Calu3 (cell line): ENCODE measurements around the gene NMNAT3. TPM values are rescaled to one million over a fixed set of nuclear protein-coding genes. Genes with fewer than 3 reads are reported as not detected.

ENCODE experiments used
- BruUV-seq: library from RNA; stranded (reverse); fragments of 400-500 nt; replicated peaks from 2 replicates; lab custom pipeline; 2021; lab: Mats Ljungman, UMichigan
- CTCF ChIA-PET: fragments of 300-600 bp; sonication (Branson Sonifier 250); formaldehyde crosslinking; loops from one replicate; lab custom pipeline; 2022; ENCODE audit warnings: antibody characterized with exemption; lab: Charles Lee
- DNase-seq: peaks from one replicate; pipeline ENCODE4 v3.0.0; 2022
- H3K27ac Mint-ChIP-seq: one replicate; pipeline ENCODE4 v1.8.0; 2022; ENCODE audit warnings: mixed read lengths; ENCODE audit not compliant: unreplicated experiment
- H3K27me3 Mint-ChIP-seq: one replicate; pipeline ENCODE4 v1.8.0; 2022; ENCODE audit warnings: mixed read lengths; ENCODE audit not compliant: unreplicated experiment
- H3K36me3 Mint-ChIP-seq: one replicate; pipeline ENCODE4 v1.8.0; 2022; ENCODE audit warnings: mild to moderate bottlenecking, moderate library complexity, mixed read lengths; ENCODE audit not compliant: insufficient read depth, unreplicated experiment
- H3K4me1 Mint-ChIP-seq: one replicate; pipeline ENCODE4 v1.8.0; 2022; ENCODE audit warnings: mild to moderate bottlenecking, low read depth, mixed read lengths; ENCODE audit not compliant: unreplicated experiment
- H3K4me3 Mint-ChIP-seq: one replicate; pipeline ENCODE4 v1.8.0; 2022; ENCODE audit warnings: mild to moderate bottlenecking, low read depth, moderate library complexity, mixed read lengths; ENCODE audit not compliant: unreplicated experiment
- H3K9me3 Mint-ChIP-seq: one replicate; pipeline ENCODE4 v1.8.0; 2022; ENCODE audit warnings: low read depth, mixed read lengths; ENCODE audit not compliant: unreplicated experiment
- intact Hi-C: fragments of 100-400 bp; cut with micrococcal nuclease; formaldehyde crosslinking; loops from one replicate; pipeline ENCODE4 v1.10.0; 2022; ENCODE audit not compliant: unreplicated experiment
- total RNA-seq: library from RNA; stranded (reverse); gene quantifications from 2 replicates; pipeline ENCODE4 v1.2.3, GENCODE V29; 2022
- TF ChIP-seq, protein P1 (sequence below): fragments of 200-600 bp; IDR thresholded peaks from one replicate; pipeline ENCODE4 v1.8.0; 2022; ENCODE audit warnings: antibody characterized with exemption; ENCODE audit not compliant: unreplicated experiment

The NMNAT3 gene
- total RNA-seq, 1 experiment from 2014 or later = 7.2 TPM

DNA sequence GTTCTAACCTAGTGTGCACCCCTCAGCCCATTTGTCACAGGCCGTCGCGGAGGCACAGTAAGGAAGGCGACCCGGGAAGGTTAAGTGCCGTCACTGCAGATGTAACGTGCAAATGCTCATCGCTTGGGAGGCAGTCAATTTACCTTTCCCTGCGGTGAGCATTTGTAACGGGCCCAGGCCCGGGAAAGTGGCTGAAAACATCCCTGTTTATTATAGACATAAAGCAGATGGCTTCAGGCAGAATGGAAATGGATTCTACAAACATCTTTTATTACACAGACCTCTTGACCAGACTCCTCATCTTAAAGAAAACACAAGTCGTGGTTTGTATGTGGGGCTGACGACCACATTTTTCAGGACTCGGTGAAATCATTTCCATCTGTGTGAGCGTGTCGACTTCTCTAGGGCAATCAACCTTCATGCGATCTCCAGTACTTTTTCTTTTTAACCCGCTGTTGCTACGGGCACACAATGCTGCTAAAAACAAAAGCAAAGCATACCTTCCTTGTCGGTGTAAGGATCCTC, 43.6 kb downstream of the NMNAT3 start:
- no peak for DNase-seq
- H3K4me3 Mint-ChIP-seq = no peak overlapping the region
- intact Hi-C loops = no loop called here
- H3K36me3 Mint-ChIP-seq = no peaks in the 10 kb centered on the region
- TF ChIP-seq, protein P1, sequence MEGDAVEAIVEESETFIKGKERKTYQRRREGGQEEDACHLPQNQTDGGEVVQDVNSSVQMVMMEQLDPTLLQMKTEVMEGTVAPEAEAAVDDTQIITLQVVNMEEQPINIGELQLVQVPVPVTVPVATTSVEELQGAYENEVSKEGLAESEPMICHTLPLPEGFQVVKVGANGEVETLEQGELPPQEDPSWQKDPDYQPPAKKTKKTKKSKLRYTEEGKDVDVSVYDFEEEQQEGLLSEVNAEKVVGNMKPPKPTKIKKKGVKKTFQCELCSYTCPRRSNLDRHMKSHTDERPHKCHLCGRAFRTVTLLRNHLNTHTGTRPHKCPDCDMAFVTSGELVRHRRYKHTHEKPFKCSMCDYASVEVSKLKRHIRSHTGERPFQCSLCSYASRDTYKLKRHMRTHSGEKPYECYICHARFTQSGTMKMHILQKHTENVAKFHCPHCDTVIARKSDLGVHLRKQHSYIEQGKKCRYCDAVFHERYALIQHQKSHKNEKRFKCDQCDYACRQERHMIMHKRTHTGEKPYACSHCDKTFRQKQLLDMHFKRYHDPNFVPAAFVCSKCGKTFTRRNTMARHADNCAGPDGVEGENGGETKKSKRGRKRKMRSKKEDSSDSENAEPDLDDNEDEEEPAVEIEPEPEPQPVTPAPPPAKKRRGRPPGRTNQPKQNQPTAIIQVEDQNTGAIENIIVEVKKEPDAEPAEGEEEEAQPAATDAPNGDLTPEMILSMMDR = no peak
- no peaks in the 10 kb centered on the region for H3K9me3 Mint-ChIP-seq
- CTCF ChIA-PET = no interaction called here
- no peaks in the 10 kb centered on the region for H3K4me1 Mint-ChIP-seq
- no peaks in the 10 kb centered on the region for H3K27me3 Mint-ChIP-seq
- no peak overlapping the region for H3K27ac Mint-ChIP-seq
- BruUV-seq = no TSS peak

DNA sequence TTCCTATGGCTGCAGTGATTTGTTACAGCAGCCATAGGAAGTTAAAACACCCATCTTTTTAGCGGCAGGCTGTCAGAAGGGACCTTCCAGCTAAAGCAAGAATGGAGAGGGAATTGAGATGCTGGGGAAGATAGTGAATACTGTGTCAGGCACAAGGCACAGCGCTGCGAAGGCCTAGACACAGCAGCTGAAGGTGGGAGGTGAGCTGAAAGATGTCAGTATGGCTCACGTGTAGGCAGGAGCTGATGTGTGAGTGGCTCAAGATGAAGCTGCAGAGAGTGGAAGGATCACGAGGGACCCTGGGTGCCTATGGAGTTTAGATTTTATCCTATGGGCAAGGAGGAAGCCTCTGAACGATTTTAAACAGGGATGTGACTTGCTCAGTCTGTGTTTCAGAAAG, 44.3 kb downstream of the NMNAT3 start:
- no peaks in the 10 kb centered on the region for H3K36me3 Mint-ChIP-seq
- CTCF ChIA-PET = no interaction called here
- TF ChIP-seq, protein P1 = no peak
- intact Hi-C loops = no loop called here
- no peaks in the 10 kb centered on the region for H3K9me3 Mint-ChIP-seq
- H3K27ac Mint-ChIP-seq = no peak overlapping the region
- DNase-seq = no peak
- no peaks in the 10 kb centered on the region for H3K27me3 Mint-ChIP-seq
- H3K4me3 Mint-ChIP-seq = no peak overlapping the region
- BruUV-seq = no TSS peak
- H3K4me1 Mint-ChIP-seq = no peaks in the 10 kb centered on the region

DNA sequence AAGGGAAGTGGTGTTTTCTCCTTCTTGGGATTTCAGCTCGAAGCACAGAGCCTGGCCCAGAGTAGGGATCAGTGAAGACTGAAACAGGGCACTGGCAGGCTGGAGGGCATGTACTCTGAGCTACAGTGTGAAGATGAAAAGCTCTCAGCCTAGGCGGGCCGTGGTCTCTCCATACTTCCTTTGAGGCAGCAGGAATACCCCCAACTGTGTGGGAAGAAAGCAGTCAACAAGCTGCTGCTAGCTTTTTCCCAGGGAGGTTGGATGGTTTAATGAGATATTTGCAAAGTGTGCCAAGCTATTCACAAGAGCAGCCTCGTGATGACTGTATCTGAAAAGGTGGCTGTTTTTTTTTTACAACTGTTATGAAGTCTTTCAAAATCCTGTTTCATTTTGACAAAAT, 47.2 kb downstream of the NMNAT3 start:
- no peaks in the 10 kb centered on the region for H3K27me3 Mint-ChIP-seq
- no peaks in the 10 kb centered on the region for H3K36me3 Mint-ChIP-seq
- H3K4me3 Mint-ChIP-seq = no peak overlapping the region
- no peaks in the 10 kb centered on the region for H3K9me3 Mint-ChIP-seq
- no peak for DNase-seq
- no peaks in the 10 kb centered on the region for H3K4me1 Mint-ChIP-seq
- intact Hi-C loops = no loop called here
- CTCF ChIA-PET = interaction anchor here (0.7 kb wide), 1 partner anchor 40 kb away, joined by 3 read pairs; no protein-coding TSS in a partner anchor
- H3K27ac Mint-ChIP-seq = no peak overlapping the region
- TF ChIP-seq, protein P1 = no peak
- BruUV-seq = no TSS peak

DNA sequence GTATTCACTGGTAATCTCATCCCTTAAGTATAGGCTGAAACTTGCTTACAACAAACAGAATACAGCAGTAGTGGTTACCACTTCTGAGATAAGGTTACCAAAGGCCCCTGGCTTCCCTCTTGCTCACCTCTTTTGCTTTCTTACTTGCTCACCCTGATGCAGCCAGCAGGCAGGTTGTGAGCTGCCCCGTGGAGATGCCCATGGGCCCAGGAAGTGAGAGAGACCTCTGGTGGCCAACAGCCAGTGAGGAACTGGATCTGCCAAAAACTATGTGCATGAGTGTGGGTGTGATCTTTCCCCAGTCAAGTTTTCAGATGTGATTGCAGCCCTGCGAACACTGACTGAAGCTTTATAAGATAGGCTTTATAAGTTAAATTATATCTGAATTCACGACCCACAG, 48.7 kb downstream of the NMNAT3 start:
- no peaks in the 10 kb centered on the region for H3K36me3 Mint-ChIP-seq
- peak; percentile 72 for DNase-seq
- H3K4me3 Mint-ChIP-seq = no peak overlapping the region
- TF ChIP-seq, protein P1 = peak; percentile 13
- H3K9me3 Mint-ChIP-seq = no peaks in the 10 kb centered on the region
- intact Hi-C loops = loop anchor here (1.0 kb wide), 1 partner anchor 202 kb away; no protein-coding TSS in a partner anchor
- CTCF ChIA-PET = interaction anchor here (0.9 to 1.0 kb wide), 4 partner anchors 12 to 201 kb away, joined by 3 to 6 read pairs (median 4); partner anchors contain the start of gene NMNAT3
- no peaks in the 10 kb centered on the region for H3K27me3 Mint-ChIP-seq
- no TSS peak for BruUV-seq
- no peak overlapping the region for H3K27ac Mint-ChIP-seq
- H3K4me1 Mint-ChIP-seq = no peaks in the 10 kb centered on the region
